GM11168 (cell line): Measurements from ENCODE around the gene LMO4.

Source experiments
- in situ Hi-C: fragments of 300-500 bp; cut with MboI; formaldehyde crosslinking; loops from one replicate; pipeline ENCODE4 v1.12.0; 2022; ENCODE audit warnings: low sequenced_read_pairs; ENCODE audit not compliant: unreplicated experiment

LMO4 gene

DNA sequence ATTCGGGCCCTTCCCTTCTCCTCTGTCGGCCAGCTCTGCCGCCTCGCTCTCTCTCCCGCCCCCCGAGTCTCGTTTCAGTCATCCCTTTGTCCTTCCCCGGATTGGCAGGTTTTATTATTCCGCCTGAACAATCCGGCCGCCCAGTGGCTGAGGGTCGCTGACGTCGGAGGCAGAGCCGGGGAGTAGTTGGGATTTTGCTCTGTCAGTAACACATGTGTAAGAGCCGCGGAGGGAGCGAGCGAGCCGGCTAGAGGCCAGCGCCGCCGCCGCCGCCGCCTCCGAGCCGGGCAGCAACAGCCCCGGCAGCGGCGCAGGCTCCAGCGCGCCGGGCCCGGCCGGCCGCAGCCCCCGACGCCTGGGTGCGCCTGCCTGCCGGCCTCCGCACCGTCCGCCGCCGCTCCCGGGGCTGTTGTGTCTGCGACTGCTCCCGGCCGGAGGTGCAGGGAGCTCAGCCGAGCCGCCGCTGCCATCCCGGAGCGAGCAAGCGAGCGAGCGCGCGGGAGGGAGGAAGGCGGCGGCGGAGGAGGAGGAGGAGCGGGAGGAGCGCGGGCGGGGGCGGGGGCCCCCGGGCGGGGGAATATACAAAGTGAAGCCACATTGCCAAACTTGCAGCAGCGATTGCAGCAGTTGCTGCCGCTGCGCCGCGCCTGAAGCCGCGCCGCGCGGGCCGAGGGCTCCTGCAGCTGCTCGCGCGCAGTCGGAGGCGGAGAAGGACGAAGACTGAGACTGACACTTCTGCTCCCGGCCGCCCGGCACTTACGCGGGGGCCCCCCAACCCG lies at the start of gene LMO4:
Gene LMO4, plus strand, starts transcription at position 609 of the 779 bp plus-strand sequence. CDS start 3,136 bp downstream, outside the sequence.
- in situ Hi-C loops, result loop anchor here (10.0 kb wide), 1 partner anchor 1296 kb away; no protein-coding TSS in a partner anchor

- in situ Hi-C loops, result no loop called here
These were observed 49.2 kb upstream of the LMO4 start for GRCh38 chr1:87279536-87279875.

DNA sequence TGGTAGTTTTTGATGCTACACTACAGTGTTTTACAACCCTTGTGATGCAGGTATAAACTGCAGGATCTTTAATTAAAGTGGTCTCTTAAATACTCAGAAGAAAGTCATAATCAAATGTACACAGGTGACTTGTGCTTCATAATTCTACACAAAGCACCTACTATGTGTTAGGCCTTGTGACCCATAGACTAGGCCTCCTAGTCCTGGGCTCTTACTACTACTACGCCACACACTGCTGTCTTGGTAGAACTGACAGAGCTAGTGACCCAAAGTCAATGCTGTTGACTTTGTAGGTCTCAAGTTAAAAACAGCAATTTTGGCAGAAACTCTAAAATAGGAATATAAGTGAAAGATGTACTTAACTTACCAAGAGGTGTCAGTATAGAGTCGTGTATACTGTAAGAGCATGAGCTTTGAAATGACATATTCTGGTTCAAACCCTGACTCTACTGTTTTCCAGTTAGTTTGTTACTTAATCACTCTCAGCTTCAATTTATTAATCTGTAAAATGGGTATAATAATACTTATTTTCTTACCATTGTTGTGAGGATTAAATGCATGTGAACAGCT lies 48.6 kb upstream of the LMO4 start:
- in situ Hi-C loops, result loop anchor here (10.0 kb wide), 1 partner anchor 145 kb away; no protein-coding TSS in a partner anchor

- in situ Hi-C loops, result loop anchor here (10.0 kb wide), 1 partner anchor 150 kb away; no protein-coding TSS in a partner anchor
These were observed 44.0 kb upstream of the LMO4 start for GRCh38 chr1:87284456-87285240.

DNA sequence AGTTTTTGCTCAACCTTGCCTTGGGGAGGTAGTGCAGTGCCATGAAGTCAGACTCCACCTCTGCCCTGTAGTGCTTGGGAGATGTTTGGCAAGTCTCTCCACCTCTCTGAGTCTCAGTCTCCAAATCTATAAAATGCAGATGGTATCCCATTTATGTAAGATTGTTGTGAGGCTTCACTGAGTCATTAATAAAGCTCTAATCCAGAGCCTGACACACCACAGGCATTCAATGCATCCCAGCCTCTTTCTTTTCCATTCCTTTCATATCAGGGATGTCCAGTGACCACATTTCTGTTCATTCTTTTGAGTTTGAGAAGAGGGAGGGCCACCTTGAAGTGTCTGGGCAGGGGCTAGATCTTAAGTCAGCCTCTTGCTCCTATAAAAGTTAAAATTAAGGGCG lies 37.6 kb upstream of the LMO4 start:
- in situ Hi-C loops, result loop anchor here (10.0 kb wide), 1 partner anchor 664 kb away; no protein-coding TSS in a partner anchor

GRCh38 chr1:87292684-87293493 lies 35.8 kb upstream of the LMO4 start:
- in situ Hi-C loops, result loop anchor here (10.0 kb wide), 1 partner anchor 662 kb away; no protein-coding TSS in a partner anchor

- in situ Hi-C loops, result loop anchor here (10.0 kb wide), 1 partner anchor 660 kb away; no protein-coding TSS in a partner anchor
These were observed 34.0 kb upstream of the LMO4 start for GRCh38 chr1:87294633-87295032.

DNA sequence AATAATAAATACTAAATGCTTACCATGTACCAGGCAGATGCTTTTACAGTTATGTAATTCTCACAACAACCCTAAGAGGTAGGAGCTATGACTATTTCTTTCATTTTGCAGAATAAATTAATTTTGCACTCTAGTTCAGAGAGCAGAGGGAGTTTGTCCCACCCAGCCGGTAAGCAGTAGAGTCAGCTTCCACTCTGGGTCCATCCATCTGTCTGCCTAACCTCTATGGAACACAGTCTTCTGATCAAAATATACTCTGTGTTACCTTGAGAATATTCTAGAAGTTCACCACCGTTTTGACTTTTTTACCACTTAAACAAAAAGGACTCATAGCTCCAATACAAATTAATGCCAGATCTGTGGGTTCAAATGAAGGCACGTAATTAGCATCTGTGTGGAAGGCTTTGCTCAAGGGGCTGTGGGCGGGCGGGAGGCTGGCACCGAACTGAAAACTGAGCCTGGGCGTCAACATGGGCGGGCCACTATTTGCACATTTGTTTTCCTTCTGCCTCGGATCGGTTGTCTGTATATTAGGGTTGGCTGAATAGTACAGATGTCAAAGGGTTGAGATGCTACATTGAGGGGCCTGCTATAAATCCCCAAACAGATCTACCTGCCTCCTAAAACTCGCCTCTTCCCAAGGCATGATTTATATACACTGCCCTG lies 33.1 kb upstream of the LMO4 start:
- in situ Hi-C loops, result loop anchor here (10.0 kb wide), 1 partner anchor 659 kb away; no protein-coding TSS in a partner anchor

DNA sequence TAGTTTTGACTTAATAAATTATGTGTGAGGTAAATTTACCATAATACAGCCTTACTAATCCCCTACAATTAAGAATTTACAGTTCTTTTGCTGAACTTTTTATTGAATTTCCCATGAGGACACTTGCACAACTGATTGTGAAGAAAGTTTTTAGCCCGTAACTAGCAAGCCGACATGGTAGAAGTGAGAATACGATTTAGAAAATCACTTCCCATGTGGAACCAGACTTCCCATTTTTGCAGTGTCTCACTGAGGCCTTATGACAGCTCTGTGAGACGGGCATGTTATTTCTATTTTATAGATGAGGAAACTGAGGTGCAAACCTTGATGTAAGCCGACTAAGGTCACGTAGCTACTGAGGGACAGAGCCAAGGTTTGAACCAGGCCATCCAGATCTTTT lies 32.5 kb upstream of the LMO4 start:
- in situ Hi-C loops, result loop anchor here (10.0 kb wide), 1 partner anchor 659 kb away; no protein-coding TSS in a partner anchor

DNA sequence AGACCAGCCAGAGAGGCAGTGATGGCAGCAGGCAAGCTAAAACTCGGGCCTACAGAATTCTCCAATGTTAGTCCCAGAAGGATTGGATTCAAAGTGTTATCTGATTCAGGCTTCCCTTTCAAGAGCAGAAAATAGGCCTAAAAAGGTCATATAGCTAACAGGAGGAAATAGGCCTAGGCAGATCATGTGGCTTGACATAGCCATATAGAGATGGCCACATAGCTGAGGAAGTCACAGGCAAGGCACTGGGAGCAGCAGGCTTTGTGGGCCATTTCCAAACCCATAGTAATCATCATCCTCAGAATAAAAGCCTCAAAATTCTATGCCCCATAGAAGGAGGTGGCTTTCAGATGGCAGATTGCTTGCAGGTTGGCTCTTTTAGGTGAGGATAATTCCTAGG lies 29.0 kb upstream of the LMO4 start:
- in situ Hi-C loops, result loop anchor here (10.0 to 25.0 kb wide), 2 partner anchors 438 to 655 kb away; no protein-coding TSS in a partner anchor

- in situ Hi-C loops, result loop anchor here (25.0 kb wide), 1 partner anchor 437 kb away; no protein-coding TSS in a partner anchor
These were observed 28.1 kb upstream of the LMO4 start for GRCh38 chr1:87300628-87301027.

- in situ Hi-C loops, result loop anchor here (25.0 kb wide), 1 partner anchor 432 kb away; no protein-coding TSS in a partner anchor
These were observed 23.5 kb upstream of the LMO4 start for GRCh38 chr1:87305151-87305550.

GRCh38 chr1:87305762-87306161 lies 22.9 kb upstream of the LMO4 start:
- in situ Hi-C loops, result loop anchor here (25.0 kb wide), 1 partner anchor 432 kb away; no protein-coding TSS in a partner anchor

DNA sequence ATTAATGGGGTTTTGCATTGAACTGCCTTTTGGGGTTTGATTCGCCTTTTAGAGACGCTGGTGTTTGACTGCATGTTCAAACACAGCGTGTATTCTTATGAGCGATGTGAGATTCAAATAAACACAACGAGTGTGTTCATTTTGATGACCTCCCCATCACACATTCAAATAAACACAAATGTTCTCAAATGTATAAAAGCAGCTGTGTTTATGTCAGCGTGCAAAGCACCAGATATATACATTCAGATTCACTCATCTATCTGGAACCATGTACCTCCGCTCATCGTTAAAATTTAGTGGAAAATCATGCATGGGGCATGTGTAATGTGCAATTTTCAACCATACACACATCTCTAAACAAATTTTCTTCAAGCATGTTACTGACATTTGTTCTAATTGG lies 21.4 kb upstream of the LMO4 start:
- in situ Hi-C loops, result loop anchor here (25.0 kb wide), 1 partner anchor 430 kb away; no protein-coding TSS in a partner anchor

- in situ Hi-C loops, result loop anchor here (25.0 kb wide), 1 partner anchor 429 kb away; no protein-coding TSS in a partner anchor
These were observed 20.7 kb upstream of the LMO4 start for GRCh38 chr1:87307931-87308330.

DNA sequence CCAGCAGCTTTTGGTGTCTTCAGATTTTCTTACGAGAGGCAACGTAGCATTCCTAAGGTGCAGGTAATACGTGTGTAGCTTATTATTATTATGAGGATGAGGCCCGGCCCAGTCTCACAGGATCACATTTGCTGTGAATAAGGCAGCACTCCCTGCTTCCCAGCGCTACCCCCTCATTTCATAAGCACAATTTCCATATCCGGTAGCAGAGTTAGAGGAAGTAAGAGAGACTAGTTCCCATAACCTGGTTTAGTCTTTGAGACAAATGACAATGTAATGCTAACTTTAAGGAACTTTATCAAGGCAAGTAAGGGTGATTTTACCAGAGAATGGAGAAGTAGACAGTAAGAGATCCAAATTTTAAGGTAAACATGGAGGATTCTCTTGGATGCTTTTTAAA lies 14.6 kb upstream of the LMO4 start:
- in situ Hi-C loops, result loop anchor here (25.0 kb wide), 1 partner anchor 423 kb away; no protein-coding TSS in a partner anchor

DNA sequence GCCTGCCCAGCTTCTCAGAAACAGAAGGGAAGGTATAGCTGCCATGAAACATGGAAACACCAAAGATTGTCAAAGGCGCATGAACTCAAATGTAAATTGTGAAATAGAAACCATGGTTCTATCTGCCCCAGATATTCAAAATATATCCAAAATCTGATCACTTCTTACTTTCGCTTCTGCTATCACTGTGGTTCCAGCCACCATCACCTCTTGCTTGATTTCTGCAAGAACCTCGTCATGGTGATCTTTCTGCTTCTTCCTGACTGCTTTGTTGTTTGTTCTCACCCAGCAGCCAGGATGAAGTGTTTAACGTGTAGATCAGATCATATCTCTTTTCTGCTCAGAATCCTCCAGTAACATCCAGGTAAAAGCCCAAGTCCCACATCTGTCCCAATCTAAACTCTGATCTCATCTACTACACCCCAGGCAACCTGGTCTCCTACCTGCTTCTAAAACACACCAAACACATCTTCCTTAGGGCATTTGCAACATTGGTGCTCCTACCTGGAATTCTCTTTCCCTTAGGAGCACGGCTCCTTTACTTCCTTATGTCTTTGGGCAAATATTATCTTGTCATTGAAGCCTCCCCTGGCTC lies 10.5 kb upstream of the LMO4 start:
- in situ Hi-C loops, result loop anchor here (25.0 kb wide), 1 partner anchor 419 kb away; no protein-coding TSS in a partner anchor

DNA sequence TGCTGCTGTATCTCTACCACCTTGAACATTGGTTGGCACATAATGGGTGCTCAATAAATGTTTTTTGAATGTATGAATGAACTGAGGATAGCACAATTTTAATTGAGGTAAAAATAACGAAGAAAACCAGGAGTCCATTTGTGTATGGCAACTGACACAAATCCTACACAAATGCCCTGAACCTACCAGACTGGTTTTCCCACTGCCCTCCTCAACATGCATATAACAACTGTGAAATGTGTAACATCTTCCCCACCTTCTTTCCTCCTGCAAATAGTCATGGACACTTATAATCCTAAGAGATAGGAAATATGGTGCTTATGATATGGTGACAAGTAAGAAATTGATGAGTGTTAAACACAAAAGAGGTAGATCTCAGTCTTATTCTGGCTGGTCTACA lies 9.9 kb upstream of the LMO4 start:
- in situ Hi-C loops, result loop anchor here (25.0 kb wide), 1 partner anchor 418 kb away; no protein-coding TSS in a partner anchor
